ENCODE results near the gene IFNG-AS1. TPM values are rescaled to one million over a fixed set of nuclear protein-coding genes. Genes with fewer than 3 reads are reported as not detected.

The IFNG-AS1 gene
- total RNA-seq: under 1 TPM in 6 of 9 donors, not detected in 3; 0.32 to 0.70 (median 0.65) TPM
- under 1 TPM in 1 of 2 donors, not detected in 1; 0.34 TPM for polyA plus RNA-seq
- long read RNA-seq, donor 1, partial matches to known transcripts: 0 of 2 reads
- long read RNA-seq, donor 1, other reads (novel, unspliced or antisense): 2 of 2 reads
- long read RNA-seq, donor 2, partial matches to known transcripts: 0 of 1 reads
- long read RNA-seq, donor 2, other reads (novel, unspliced or antisense): 1 of 1 reads
- long read RNA-seq, donor 3: 0 reads

DNA sequence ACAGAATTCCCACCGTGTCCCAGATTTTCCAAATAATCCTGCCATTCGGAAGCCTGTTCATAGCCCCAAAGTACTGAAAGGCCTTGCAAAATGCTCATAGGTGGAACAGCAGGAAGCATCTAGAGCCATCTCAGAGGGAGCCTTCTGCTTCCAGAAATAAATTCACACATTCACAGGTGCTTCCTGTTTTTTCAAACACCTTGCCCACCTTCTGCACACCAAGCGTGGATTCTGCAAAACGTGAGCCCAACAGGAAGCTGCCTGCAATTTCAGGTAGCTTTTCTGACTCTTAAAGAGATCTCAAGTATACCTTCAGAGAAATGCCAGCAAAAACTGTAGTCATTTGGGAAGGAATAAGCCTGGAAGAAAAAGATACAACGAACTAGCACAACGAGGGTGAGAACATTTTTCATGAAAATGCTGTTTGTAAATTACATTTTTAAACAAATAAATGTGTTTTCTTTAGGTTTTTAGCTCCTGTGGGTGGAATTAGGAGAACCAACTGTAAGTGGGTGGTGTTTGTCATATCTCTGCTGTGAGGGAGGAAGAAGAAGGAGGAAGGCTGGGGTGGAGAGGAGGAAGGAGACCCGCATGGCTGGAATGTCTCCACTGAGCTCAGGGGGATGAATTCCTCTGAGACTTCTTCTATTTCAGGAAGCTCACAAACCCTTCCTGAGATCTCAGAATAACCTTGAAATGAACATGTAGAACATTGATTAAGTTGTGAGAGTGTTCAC lies at the start of gene IFNG-AS1:
Gene IFNG-AS1, plus strand, starts transcription at position 264 of the 737 bp plus-strand sequence.
- Histone ChIP-seq H3K27ac (peak within 1 kb of the TSS in 1 of 12 donors; percentile 43), H3K4me1 (no peaks in the 10 kb centered on the region), H3K9me3 (no peaks in the 10 kb centered on the region), H3K4me3 (peak within 1 kb of the TSS in 1 of 12 donors; percentile 33), H3K27me3 (no peaks in the 10 kb centered on the region), H3K36me3 (no peaks in the 10 kb centered on the region)
- no peak for ATAC-seq
- WGBS, 4 donors: 49 to 60% (median 55%) methylated on average over 7 of the region's 7 CpGs
- TF ChIP-seq POLR2A (IDR thresholded peaks at IDR 0.05): no peak
- TF ChIP-seq, protein P1, sequence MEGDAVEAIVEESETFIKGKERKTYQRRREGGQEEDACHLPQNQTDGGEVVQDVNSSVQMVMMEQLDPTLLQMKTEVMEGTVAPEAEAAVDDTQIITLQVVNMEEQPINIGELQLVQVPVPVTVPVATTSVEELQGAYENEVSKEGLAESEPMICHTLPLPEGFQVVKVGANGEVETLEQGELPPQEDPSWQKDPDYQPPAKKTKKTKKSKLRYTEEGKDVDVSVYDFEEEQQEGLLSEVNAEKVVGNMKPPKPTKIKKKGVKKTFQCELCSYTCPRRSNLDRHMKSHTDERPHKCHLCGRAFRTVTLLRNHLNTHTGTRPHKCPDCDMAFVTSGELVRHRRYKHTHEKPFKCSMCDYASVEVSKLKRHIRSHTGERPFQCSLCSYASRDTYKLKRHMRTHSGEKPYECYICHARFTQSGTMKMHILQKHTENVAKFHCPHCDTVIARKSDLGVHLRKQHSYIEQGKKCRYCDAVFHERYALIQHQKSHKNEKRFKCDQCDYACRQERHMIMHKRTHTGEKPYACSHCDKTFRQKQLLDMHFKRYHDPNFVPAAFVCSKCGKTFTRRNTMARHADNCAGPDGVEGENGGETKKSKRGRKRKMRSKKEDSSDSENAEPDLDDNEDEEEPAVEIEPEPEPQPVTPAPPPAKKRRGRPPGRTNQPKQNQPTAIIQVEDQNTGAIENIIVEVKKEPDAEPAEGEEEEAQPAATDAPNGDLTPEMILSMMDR (IDR thresholded peaks at IDR 0.05): no peak
- intact Hi-C loops (cut with DNase I): no loop called here
- DNase-seq: no peak

DNA sequence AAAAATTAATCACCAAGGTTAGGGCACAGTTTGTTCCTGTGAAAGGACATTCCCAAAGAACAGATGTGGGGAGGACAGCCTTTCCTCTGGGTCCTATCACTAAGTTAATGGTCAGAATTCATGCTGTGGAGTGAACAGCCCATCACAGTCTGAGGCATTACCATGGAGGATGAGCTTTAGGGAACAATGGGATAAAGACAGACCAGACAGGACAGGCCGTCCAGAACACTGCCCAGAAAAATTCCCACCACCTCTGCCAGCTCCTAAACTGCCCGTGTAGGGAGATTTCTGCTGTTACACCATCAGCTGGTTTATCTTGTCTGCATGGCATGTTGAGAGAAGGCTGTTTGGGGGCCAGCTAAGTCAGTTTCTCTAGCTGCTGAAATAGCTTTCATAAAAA lies 49.6 kb upstream of the IFNG-AS1 start:
- WGBS, 4 donors: 35 to 49% (median 43%) methylated on average over 2 of the region's 2 CpGs
- peak overlapping the region in 8 of 12 donors; percentile 15 to 62 (median 37) for H3K27ac ChIP-seq
- H3K9me3 ChIP-seq: no peaks in the 10 kb centered on the region
- H3K4me3 ChIP-seq: no peak overlapping the region
- intact Hi-C loops (cut with DNase I): loop anchor here (2.0 to 10.0 kb wide), 13 partner anchors 115 to 582 kb away; partner anchors contain the start of gene DYRK2 (in 2 of the 10)
- no peak for TF ChIP-seq POLR2A (IDR thresholded peaks at IDR 0.05)
- TF ChIP-seq, protein P1 (IDR thresholded peaks at IDR 0.05): no peak
- peak; percentile 61 to 85 (median 70) for ATAC-seq
- H3K36me3 ChIP-seq: no peaks in the 10 kb centered on the region
- DNase-seq: no peak
- H3K27me3 ChIP-seq: no peaks in the 10 kb centered on the region
- H3K4me1 ChIP-seq: peaks cover 0 to 25% (median 7%) of the 10 kb centered on the region in 12 donors

DNA sequence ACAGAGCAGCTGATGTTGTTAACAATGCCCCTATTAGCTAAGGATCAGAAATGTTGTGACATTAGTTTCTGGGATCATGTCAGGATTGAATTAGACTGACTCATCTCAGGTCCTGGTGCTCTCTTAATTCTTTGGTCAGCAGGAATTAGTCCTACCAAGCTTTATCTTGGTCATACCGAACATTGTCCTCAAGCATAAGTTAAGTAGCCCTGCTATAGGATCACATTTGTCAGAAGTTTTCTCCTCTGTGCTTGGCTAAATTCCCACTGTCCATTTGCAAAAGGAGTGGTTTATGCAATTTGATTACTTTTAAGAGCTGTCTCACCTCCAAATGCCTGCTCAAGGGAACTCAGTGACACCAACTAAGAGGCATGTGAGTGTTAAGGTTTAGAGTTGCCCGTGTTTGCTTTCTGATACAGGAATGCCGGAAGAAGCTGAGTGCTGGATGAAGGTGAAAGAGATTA lies 48.4 kb upstream of the IFNG-AS1 start:
- intact Hi-C loops (cut with DNase I): loop anchor here (2.0 to 10.0 kb wide), 11 partner anchors 136 to 584 kb away; partner anchors contain the start of gene DYRK2 (in 2 of the 10)
- Histone ChIP-seq H3K27me3 (no peaks in the 10 kb centered on the region), H3K9me3 (no peaks in the 10 kb centered on the region), H3K36me3 (no peaks in the 10 kb centered on the region), H3K27ac (peak overlapping the region in 9 of 12 donors; percentile 11 to 62 (median 42)), H3K4me3 (no peak overlapping the region), H3K4me1 (peaks cover 0 to 25% (median 7%) of the 10 kb centered on the region in 12 donors)
- 29 to 38% (median 33%) methylated on average over 3 of the region's 3 CpGs for WGBS, 4 donors
- DNase-seq: no peak
- no peak for TF ChIP-seq POLR2A (IDR thresholded peaks at IDR 0.05)
- TF ChIP-seq, protein P1 (IDR thresholded peaks at IDR 0.05): no peak
- peak in 3 of 4 donors; percentile 16 to 33 (median 27) for ATAC-seq

DNA sequence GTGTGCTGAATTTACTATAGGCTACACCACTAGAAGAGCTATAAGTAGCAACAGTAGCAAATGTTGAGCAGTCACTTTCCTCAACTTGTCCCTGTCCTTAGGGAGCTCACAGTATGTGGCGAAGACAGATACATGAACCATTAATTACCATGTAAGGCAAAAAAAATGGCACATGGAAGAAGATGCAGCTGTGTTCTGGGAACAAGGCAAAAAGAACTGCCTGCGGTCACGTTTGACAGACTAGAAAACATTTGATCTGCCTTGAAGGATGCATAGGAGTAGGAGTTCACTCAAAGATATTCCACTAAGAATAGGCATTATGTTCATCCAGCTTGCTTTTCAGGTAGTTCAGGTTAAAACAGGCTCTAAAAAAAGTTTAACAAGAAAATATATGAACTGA lies 46.5 kb upstream of the IFNG-AS1 start:
- no peak for ATAC-seq
- Histone ChIP-seq H3K27me3 (no peaks in the 10 kb centered on the region), H3K4me1 (peaks cover 0 to 25% (median 7%) of the 10 kb centered on the region in 12 donors), H3K27ac (peak overlapping the region in 8 of 12 donors; percentile 6 to 65 (median 28)), H3K4me3 (no peak overlapping the region), H3K9me3 (no peaks in the 10 kb centered on the region), H3K36me3 (no peaks in the 10 kb centered on the region)
- DNase-seq: no peak
- intact Hi-C loops (cut with DNase I): loop anchor here (1.0 to 10.0 kb wide), 17 partner anchors 138 to 588 kb away; partner anchors contain the start of gene DYRK2 (in 3 of the 10)
- WGBS, 4 donors: 69 to 80% (median 71%) methylated on average over 3 of the region's 3 CpGs
- TF ChIP-seq, protein P1 (IDR thresholded peaks at IDR 0.05): no peak
- no peak for TF ChIP-seq POLR2A (IDR thresholded peaks at IDR 0.05)

All from heart left ventricle (tissue), 16 donors.